ENCODE data around the gene PDCD7.
A peak's percentile ranks its signal among the peaks of the same experiment; 100 is the strongest.
"Not testable (repeated sequence)": the region's sequence is repeated elsewhere in the genome, so short reads cannot be mapped to it uniquely, and the experiment has no call there.

The PDCD7 gene

GRCh38 chr15:65074946-65075345 is 58.7 kb downstream of the PDCD7 start:
- not testable (repeated sequence) for DNase-seq (ENCODE audit: low read depth, low spot score)

- no peak for DNase-seq (ENCODE audit: low read depth, low spot score)
These were observed 61.0 kb downstream of the PDCD7 start for GRCh38 chr15:65072617-65073016.

- no peak for DNase-seq (ENCODE audit: low read depth, low spot score)
These were observed 61.6 kb downstream of the PDCD7 start for GRCh38 chr15:65072027-65072426.

- DNase-seq (ENCODE audit: low read depth, low spot score): no peak
These were observed 62.2 kb downstream of the PDCD7 start for GRCh38 chr15:65071381-65071811.

DNA sequence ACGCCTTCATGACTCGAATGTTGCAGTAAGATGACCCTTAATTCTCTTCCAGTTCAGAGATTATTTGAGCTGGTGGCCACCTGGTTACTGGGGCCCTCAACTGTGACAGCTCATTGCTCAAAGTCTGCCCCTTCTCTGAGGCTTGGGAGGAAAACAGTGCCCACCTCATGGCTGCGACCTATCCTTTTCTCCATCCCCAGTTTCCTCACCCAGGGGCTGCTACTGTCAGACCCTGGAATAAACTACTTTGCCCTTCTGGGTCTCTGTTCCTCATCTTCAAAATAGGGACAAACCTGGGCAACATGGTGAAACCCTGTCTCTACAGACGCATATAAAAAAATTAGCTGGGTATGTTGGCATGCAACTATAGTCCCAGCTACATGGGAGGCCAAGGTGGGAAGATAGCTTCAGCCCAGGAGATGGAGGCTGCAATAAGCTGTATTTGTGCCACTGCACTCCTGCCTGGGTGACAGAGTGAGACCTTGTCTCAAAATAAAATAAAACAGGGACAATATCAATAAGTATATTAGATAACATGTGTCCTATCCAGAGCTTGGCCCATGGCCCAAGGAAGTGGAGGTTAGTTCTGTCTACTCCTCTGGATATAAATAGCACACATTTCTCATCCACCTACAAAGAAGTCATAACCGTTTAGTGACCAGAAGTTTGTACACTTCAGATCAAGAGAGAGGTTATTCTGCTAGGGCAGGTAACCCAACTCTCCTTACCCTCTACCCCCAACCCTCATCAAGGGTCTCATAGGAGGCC is 63.6 kb downstream of the PDCD7 start:
- DNase-seq (ENCODE audit: low read depth, low spot score): no peak

DNA sequence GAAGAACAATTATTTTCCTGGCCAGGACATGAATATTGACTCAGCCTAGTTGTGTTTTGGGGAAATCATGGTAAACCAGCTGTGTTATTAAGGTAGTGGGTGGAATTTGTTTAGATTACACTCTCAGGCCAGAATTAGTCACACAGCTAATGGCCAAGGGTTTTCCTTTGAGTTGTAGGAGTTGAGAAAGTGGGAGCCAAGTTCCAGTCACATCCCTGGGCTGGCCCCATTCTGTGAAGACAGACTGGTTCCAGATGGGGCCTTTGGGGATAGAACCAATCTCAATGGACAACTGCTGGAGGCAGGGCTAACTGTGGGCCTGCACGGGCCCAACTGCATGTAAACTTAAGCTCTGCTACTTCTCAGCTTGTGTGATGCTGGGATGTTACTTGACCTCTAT is 64.4 kb downstream of the PDCD7 start:
- no peak for DNase-seq (ENCODE audit: low read depth, low spot score)

DNA sequence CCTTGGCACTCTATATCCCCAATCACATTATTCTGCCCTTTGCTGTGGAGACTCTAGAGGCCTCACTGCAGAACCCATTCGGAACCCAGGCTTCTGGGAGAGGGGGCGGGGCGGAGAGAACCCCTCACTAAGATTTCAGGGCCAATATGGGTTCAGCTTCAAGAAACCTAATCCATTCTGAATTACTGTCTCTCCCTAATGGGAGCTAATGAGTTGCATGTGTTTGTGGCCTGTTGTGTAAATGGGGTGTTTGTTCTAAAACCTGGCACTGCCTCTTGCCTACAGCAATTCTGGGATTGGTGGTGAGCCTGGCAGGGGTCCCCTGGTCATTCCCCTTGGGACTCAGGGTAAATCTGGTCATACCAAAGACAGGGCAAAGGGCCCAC is 65.2 kb downstream of the PDCD7 start:
- DNase-seq (ENCODE audit: low read depth, low spot score): no peak

GRCh38 chr15:65067645-65068402 is 65.8 kb downstream of the PDCD7 start, which contains the start of gene RASL12:
Gene RASL12, minus strand, starts transcription at chr15:65067991. Its CDS starts 156 bp downstream, at chr15:65067835.
- peak; percentile 51 for DNase-seq (ENCODE audit: low read depth, low spot score)
